Thyroid gland (tissue), 4 donors: Measurements from ENCODE around the gene SAMD4A. TPM values are rescaled to one million over a fixed set of nuclear protein-coding genes. Genes with fewer than 3 reads are reported as not detected.

ENCODE experiments used
- DNase-seq, 2 donors: peaks; one replicate each; pipeline ENCODE4 v3.0.0-alpha.2; 2019
- H3K27ac ChIP-seq, 3 donors: fragments of 200-600 bp; sonication (generic); 1 replicate in 2 of 3; 2 replicates in 1 of 3; pipeline ENCODE4 v1.5.1; 2016 to 2019; ENCODE audit warnings: mild to moderate bottlenecking in 1 of 3, moderate library complexity in 1 of 3
- H3K27me3 ChIP-seq: fragments of 200-600 bp; sonication (generic); one replicate; pipeline ENCODE4 v1.5.1; 2019
- H3K36me3 ChIP-seq, 2 donors: fragments of 200-600 bp; sonication (generic); one replicate each; pipeline ENCODE4 v1.5.1; 2016 to 2019
- H3K4me1 ChIP-seq, 2 donors: fragments of 200-600 bp; sonication (generic); one replicate each; pipeline ENCODE4 v1.5.1; 2017 to 2019
- H3K4me3 ChIP-seq, 3 donors: fragments of 200-600 bp; sonication (generic); replicated peaks in 1 of 3; 1 replicate in 2 of 3; 2 replicates in 1 of 3; pipeline ENCODE4 v1.5.1; 2016; ENCODE audit warnings: mild to moderate bottlenecking in 1 of 3
- H3K9me3 ChIP-seq: fragments of 200-600 bp; sonication (generic); one replicate; pipeline ENCODE4 v1.5.1; 2017
- POLR2A ChIP-seq, 2 donors: fragments of 450-650 bp; IDR thresholded peaks; one replicate each; pipeline ENCODE4 v1.6.1; 2017; ENCODE audit warnings: antibody characterized with exemption in 2 of 2, mild to moderate bottlenecking in 2 of 2, moderate library complexity in 1 of 2
- WGBS, 2 donors: methylation state at CpG; one replicate each; pipeline ENCODE4 v1.1.5; 2017; 5-methylcytosine and 5-hydroxymethylcytosine counted together
- intact Hi-C: fragments of 100-400 bp; cut with DNase I; formaldehyde crosslinking; loops from one replicate; pipeline ENCODE4 v1.15.1; 2023
- total RNA-seq, 4 donors: library from RNA; depleted of rRNA; stranded (reverse); fragments of >200 nt; gene quantifications; one replicate each; pipeline ENCODE4 v1.2.3, GENCODE V29; 2016
- TF ChIP-seq, protein P1 (sequence below), 6 experiments: fragments of 200-600 bp in 3 of 6; fragments of 450-650 bp in 3 of 6; sonication (generic) in 3 of 6; IDR thresholded peaks; one replicate each; pipeline ENCODE4 v1.5.1; 2016 to 2019; ENCODE audit warnings: antibody characterized with exemption in 6 of 6, mild to moderate bottlenecking in 2 of 6, inconsistent platforms in 1 of 6, moderate library complexity in 1 of 6

SAMD4A gene
- total RNA-seq, 4 donors from 2014 or later: 12.6 to 32.7 (median 17.6) TPM

- no peaks in the 10 kb centered on the region for H3K36me3 ChIP-seq
- 14 to 65% methylated on average over 2 to 8 of the region's 8 CpGs for WGBS, 2 donors
- peaks cover 3 to 26% of the 10 kb centered on the region in 2 donors for H3K4me1 ChIP-seq
- TF ChIP-seq, protein P1, sequence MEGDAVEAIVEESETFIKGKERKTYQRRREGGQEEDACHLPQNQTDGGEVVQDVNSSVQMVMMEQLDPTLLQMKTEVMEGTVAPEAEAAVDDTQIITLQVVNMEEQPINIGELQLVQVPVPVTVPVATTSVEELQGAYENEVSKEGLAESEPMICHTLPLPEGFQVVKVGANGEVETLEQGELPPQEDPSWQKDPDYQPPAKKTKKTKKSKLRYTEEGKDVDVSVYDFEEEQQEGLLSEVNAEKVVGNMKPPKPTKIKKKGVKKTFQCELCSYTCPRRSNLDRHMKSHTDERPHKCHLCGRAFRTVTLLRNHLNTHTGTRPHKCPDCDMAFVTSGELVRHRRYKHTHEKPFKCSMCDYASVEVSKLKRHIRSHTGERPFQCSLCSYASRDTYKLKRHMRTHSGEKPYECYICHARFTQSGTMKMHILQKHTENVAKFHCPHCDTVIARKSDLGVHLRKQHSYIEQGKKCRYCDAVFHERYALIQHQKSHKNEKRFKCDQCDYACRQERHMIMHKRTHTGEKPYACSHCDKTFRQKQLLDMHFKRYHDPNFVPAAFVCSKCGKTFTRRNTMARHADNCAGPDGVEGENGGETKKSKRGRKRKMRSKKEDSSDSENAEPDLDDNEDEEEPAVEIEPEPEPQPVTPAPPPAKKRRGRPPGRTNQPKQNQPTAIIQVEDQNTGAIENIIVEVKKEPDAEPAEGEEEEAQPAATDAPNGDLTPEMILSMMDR (IDR thresholded peaks at IDR 0.05): no peak
- TF ChIP-seq POLR2A (IDR thresholded peaks at IDR 0.05): no peak
- H3K27me3 ChIP-seq: no peaks in the 10 kb centered on the region
- DNase-seq: no peak
- H3K27ac ChIP-seq: peak overlapping the region in 2 of 3 donors; percentile 42 to 79
- no peaks in the 10 kb centered on the region for H3K9me3 ChIP-seq
- no peak overlapping the region for H3K4me3 ChIP-seq
- intact Hi-C loops: no loop called here
Measured at GRCh38 chr14:54683882-54684794, 117.2 kb downstream of the SAMD4A start.

DNA sequence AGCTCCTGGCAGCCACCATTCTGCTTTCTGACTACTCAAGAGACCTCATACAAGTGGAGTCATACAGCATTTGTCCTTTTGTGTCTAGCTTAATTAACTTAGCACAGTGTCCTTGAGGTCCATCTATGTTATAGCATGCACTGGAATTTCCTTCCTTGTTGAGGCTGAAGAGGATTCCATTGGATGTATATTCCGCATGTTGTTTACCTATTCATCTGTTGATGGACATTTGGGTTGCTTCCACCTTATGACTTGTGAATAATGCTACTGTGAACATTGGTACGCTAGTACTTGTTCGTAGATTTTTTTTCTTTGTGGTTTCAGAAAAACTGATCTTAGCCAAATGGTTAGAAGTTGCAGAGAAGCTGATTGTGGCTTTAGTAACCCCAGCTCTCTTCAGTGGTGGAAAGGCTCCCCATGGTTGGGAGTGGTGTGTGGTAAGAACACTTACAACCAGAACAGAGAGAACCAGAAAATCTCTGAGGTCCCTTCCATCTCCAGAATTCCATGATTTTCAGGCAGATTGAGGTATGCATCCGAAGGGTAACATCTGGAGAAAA is 118.4 kb downstream of the SAMD4A start:
- no peak overlapping the region for H3K4me3 ChIP-seq
- intact Hi-C loops: no loop called here
- H3K27ac ChIP-seq: peak overlapping the region in 2 of 3 donors; percentile 71 to 79
- TF ChIP-seq, protein P1 (IDR thresholded peaks at IDR 0.05): no peak
- TF ChIP-seq POLR2A (IDR thresholded peaks at IDR 0.05): no peak
- peaks cover 3 to 26% of the 10 kb centered on the region in 2 donors for H3K4me1 ChIP-seq
- WGBS, 2 donors: 96% methylated on average over 4 of the region's 4 CpGs
- no peaks in the 10 kb centered on the region for H3K36me3 ChIP-seq
- H3K9me3 ChIP-seq: no peaks in the 10 kb centered on the region
- no peak for DNase-seq
- H3K27me3 ChIP-seq: no peaks in the 10 kb centered on the region

DNA sequence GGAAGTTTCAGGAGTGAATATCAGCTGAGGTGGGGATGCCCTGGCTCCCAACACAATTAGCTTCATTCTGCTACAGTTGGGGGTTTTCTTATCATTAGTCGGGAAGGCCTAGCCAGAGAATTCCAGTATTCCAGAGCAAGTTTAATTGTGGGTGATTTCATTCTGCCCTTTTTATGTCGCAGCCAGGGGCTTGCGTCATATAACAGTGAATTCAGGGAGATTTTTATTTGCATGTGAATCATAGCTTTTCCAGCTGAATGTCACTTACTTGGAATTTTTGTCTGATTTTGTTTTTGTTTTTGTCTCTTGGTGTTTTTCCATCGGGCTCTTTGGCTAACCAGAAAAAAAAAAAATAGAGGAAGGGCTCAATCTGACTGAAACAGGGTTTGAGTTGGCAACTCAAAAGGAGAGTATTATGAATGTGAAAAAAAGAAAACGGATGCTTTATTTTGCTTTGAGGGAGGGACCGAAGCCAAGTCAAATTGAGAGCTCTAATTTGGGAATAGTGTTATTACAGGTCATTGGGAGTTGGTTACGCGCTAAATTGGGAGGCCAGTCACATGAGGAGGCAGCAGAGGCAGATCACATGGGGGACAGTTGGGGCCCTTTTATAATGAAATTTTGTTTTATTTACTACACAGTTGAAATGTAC is 119.4 kb downstream of the SAMD4A start:
- Histone ChIP-seq H3K27me3 (no peaks in the 10 kb centered on the region), H3K4me3 (no peak overlapping the region), H3K36me3 (no peaks in the 10 kb centered on the region), H3K4me1 (peaks cover 3 to 26% of the 10 kb centered on the region in 2 donors), H3K27ac (peak overlapping the region; percentile 21 to 79 (median 71)), H3K9me3 (no peaks in the 10 kb centered on the region)
- DNase-seq: no peak
- 47 to 67% methylated on average over 8 of the region's 8 CpGs for WGBS, 2 donors
- intact Hi-C loops: no loop called here
- TF ChIP-seq, protein P1 (IDR thresholded peaks at IDR 0.05): no peak
- no peak for TF ChIP-seq POLR2A (IDR thresholded peaks at IDR 0.05)

GRCh38 chr14:54686871-54687749 is 120.2 kb downstream of the SAMD4A start:
- intact Hi-C loops: no loop called here
- no peak for TF ChIP-seq POLR2A (IDR thresholded peaks at IDR 0.05)
- TF ChIP-seq, protein P1 (IDR thresholded peaks at IDR 0.05): no peak

More at GRCh38 chr14:54686871-54687749, 120.2 kb downstream of the SAMD4A start:
- Histone ChIP-seq H3K4me1 (peaks cover 3 to 30% of the 10 kb centered on the region in 2 donors), H3K27ac (peak overlapping the region; percentile 12 to 79 (median 71)), H3K9me3 (no peaks in the 10 kb centered on the region), H3K27me3 (no peaks in the 10 kb centered on the region), H3K36me3 (no peaks in the 10 kb centered on the region), H3K4me3 (no peak overlapping the region)
- 66 to 82% methylated on average over 8 of the region's 8 CpGs for WGBS, 2 donors
- no peak for DNase-seq
